SH-SY5Y (cell line): ENCODE results near the gene MAN1A1.

Source experiments
- GATA2 ChIP-seq: IDR thresholded peaks from 2 replicates; pipeline ENCODE4 v1.6.1; 2011; ENCODE audit warnings: mild to moderate bottlenecking, low read depth, low read length
- GATA3 ChIP-seq: IDR thresholded peaks from 2 replicates; pipeline ENCODE4 v1.6.1; 2011; ENCODE audit warnings: low read depth, mild to moderate bottlenecking, low read length, moderate library complexity

DNA sequence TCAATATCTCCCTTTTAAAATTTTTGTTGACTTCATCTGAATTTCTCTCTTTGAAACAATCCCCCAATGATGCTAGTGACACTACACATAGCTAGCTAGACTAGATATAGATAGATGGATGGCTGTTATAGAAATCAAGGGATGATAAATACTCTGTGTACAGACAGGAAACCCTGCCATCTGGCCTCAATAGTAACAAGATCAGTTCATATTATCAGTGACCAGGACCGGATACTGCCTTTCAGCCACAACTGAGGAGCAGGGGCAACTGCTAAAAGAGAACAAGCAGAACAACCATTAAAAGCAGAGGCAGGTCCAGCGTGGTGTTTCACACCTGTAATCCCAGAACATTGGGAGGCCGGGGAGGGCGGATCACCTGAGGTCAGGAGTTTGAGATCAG is 152.8 kb downstream of the MAN1A1 start:
- no peak for TF ChIP-seq GATA3
- TF ChIP-seq GATA2, result peak; percentile 63
